Thyroid gland (tissue), 4 donors: Measurements from ENCODE around the gene NBPF6. TPM values are rescaled to one million over a fixed set of nuclear protein-coding genes. Genes with fewer than 3 reads are reported as not detected.
"Not testable (repeated sequence)": the region's sequence is repeated elsewhere in the genome, so short reads cannot be mapped to it uniquely, and the experiment has no call there.

Experiments
- DNase-seq, 2 donors: peaks; one replicate each; pipeline ENCODE4 v3.0.0-alpha.2; 2019
- H3K27ac ChIP-seq, 3 donors: fragments of 200-600 bp; sonication (generic); 1 replicate in 2 of 3; 2 replicates in 1 of 3; pipeline ENCODE4 v1.5.1; 2016 to 2019; ENCODE audit warnings: mild to moderate bottlenecking in 1 of 3, moderate library complexity in 1 of 3
- H3K27me3 ChIP-seq: fragments of 200-600 bp; sonication (generic); one replicate; pipeline ENCODE4 v1.5.1; 2019
- H3K36me3 ChIP-seq, 2 donors: fragments of 200-600 bp; sonication (generic); one replicate each; pipeline ENCODE4 v1.5.1; 2016 to 2019
- H3K4me1 ChIP-seq, 2 donors: fragments of 200-600 bp; sonication (generic); one replicate each; pipeline ENCODE4 v1.5.1; 2017 to 2019
- H3K4me3 ChIP-seq, 3 donors: fragments of 200-600 bp; sonication (generic); replicated peaks in 1 of 3; 1 replicate in 2 of 3; 2 replicates in 1 of 3; pipeline ENCODE4 v1.5.1; 2016; ENCODE audit warnings: mild to moderate bottlenecking in 1 of 3
- H3K9me3 ChIP-seq: fragments of 200-600 bp; sonication (generic); one replicate; pipeline ENCODE4 v1.5.1; 2017
- POLR2A ChIP-seq, 2 donors: fragments of 450-650 bp; IDR thresholded peaks; one replicate each; pipeline ENCODE4 v1.6.1; 2017; ENCODE audit warnings: antibody characterized with exemption in 2 of 2, mild to moderate bottlenecking in 2 of 2, moderate library complexity in 1 of 2
- WGBS, 2 donors: methylation state at CpG; one replicate each; pipeline ENCODE4 v1.1.5; 2017; 5-methylcytosine and 5-hydroxymethylcytosine counted together
- intact Hi-C: fragments of 100-400 bp; cut with DNase I; formaldehyde crosslinking; loops from one replicate; pipeline ENCODE4 v1.15.1; 2023
- total RNA-seq, 4 donors: library from RNA; depleted of rRNA; stranded (reverse); fragments of >200 nt; gene quantifications; one replicate each; pipeline ENCODE4 v1.2.3, GENCODE V29; 2016
- TF ChIP-seq, protein P1 (sequence below), 6 experiments: fragments of 200-600 bp in 3 of 6; fragments of 450-650 bp in 3 of 6; sonication (generic) in 3 of 6; IDR thresholded peaks; one replicate each; pipeline ENCODE4 v1.5.1; 2016 to 2019; ENCODE audit warnings: antibody characterized with exemption in 6 of 6, mild to moderate bottlenecking in 2 of 6, inconsistent platforms in 1 of 6, moderate library complexity in 1 of 6

Gene NBPF6
- total RNA-seq, 4 donors from 2014 or later, result not detected

DNA sequence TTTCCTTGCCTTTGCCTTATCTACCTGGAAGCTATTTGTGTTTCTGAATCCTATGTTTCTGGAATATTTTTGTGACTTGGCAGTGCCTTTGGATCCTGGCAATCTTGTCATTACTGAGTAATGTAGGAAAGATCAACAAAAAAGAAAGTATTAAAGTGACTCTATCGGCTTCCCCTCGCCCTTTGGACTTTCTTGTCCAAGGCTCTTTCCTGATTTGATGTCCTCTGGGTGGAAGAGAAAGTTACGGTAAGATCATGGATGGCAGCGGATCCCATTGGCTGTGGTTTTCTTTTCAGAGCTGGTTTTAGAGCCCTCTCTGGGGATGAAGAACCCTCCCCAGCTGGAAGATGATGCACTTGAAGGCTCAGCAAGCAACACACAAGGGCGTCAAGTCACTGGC is 17.0 kb downstream of the NBPF6 start:
- H3K36me3 ChIP-seq, H3K4me1 ChIP-seq, H3K27me3 ChIP-seq, H3K9me3 ChIP-seq, intact Hi-C loops, H3K27ac ChIP-seq, H3K4me3 ChIP-seq, DNase-seq: not testable (repeated sequence)
- 92% methylated on average over 4 of the region's 5 CpGs; no CpG with 5 or more reads in 1 of the 2 donors for WGBS, 2 donors

DNA sequence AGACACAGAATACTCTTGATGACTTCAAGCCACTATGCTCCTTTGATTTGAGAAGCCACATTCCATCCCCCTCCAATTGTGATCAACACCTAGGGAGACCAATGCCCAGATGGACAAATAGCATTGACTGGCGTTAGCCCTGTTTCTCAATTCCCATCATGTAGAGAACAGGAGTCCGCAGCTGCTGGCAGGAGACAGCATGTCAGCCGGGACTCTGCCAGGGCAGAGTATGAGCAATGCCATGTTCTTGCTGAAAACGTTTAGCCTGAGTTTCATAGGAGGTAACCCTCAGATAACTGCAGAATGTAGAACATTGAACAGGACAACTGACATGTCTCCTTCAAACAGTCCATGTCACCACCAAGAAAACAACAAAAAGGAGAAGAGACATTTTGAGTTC is 20.6 kb downstream of the NBPF6 start:
- H3K36me3 ChIP-seq, H3K4me1 ChIP-seq, DNase-seq, H3K4me3 ChIP-seq, H3K27me3 ChIP-seq, intact Hi-C loops, H3K9me3 ChIP-seq, H3K27ac ChIP-seq: not testable (repeated sequence)
- WGBS, 2 donors, result 78% methylated on average over 4 of the region's 4 CpGs

DNA sequence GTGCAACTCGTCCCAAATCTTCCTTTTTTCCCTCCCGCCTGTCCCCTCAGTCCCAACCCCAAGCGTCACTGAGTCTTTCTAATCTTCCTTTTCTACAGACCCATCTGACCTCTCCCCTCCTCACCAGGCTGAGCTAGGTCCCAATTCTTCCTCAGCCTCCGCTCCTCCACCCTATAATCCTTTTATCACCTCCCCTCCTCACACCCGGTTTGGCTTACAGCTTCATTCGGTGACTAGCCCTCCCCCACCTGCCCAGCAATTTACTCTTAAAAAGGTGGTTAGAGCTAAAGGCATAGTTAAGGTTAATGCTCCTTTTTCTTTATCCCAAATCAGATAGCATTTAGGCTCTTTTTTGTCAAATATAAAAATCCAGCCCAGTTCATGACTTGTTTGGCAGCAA is 24.4 kb downstream of the NBPF6 start:
- H3K9me3 ChIP-seq, H3K4me1 ChIP-seq, H3K27me3 ChIP-seq, H3K36me3 ChIP-seq, H3K27ac ChIP-seq, DNase-seq, H3K4me3 ChIP-seq, intact Hi-C loops: not testable (repeated sequence)
- 71 to 83% methylated on average over 6 of the region's 6 CpGs for WGBS, 2 donors

DNA sequence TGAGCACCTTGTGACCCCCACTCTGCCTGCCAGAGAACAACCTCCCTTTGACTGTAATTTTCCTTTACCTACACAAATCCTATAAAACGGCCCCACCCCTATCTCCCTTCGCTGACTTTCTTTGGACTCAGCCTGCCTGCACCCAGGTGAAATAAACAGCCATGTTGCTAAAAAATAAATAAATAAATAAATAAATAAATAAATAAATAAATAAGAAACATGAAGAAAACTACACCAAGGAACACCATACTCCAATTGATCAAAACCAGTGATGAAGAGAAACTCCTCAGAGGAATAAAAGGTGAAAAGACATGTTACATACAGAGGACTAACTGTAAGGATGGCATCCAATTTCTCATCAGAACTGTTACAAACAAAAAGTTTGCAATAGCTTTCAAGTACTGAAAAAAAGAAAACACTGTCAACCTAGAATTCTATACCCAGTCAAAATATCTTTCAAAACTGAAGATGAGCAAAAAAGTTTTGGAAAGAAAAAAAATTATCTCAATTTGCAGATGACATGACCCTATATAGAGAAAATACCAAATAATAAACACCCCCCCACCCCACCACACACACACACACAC is 28.4 kb downstream of the NBPF6 start:
- Histone ChIP-seq H3K27me3 (no peaks in the 10 kb centered on the region), H3K4me3 (no peak overlapping the region), H3K36me3 (no peaks in the 10 kb centered on the region), H3K4me1 (no peaks in the 10 kb centered on the region), H3K27ac (no peak overlapping the region), H3K9me3 (no peaks in the 10 kb centered on the region)
- WGBS, 2 donors, result 95 to 96% methylated on average over 2 of the region's 2 CpGs
- TF ChIP-seq POLR2A (IDR thresholded peaks at IDR 0.05), result no peak
- TF ChIP-seq, protein P1, sequence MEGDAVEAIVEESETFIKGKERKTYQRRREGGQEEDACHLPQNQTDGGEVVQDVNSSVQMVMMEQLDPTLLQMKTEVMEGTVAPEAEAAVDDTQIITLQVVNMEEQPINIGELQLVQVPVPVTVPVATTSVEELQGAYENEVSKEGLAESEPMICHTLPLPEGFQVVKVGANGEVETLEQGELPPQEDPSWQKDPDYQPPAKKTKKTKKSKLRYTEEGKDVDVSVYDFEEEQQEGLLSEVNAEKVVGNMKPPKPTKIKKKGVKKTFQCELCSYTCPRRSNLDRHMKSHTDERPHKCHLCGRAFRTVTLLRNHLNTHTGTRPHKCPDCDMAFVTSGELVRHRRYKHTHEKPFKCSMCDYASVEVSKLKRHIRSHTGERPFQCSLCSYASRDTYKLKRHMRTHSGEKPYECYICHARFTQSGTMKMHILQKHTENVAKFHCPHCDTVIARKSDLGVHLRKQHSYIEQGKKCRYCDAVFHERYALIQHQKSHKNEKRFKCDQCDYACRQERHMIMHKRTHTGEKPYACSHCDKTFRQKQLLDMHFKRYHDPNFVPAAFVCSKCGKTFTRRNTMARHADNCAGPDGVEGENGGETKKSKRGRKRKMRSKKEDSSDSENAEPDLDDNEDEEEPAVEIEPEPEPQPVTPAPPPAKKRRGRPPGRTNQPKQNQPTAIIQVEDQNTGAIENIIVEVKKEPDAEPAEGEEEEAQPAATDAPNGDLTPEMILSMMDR (IDR thresholded peaks at IDR 0.05), result no peak
- intact Hi-C loops, result no loop called here
- DNase-seq, result no peak

DNA sequence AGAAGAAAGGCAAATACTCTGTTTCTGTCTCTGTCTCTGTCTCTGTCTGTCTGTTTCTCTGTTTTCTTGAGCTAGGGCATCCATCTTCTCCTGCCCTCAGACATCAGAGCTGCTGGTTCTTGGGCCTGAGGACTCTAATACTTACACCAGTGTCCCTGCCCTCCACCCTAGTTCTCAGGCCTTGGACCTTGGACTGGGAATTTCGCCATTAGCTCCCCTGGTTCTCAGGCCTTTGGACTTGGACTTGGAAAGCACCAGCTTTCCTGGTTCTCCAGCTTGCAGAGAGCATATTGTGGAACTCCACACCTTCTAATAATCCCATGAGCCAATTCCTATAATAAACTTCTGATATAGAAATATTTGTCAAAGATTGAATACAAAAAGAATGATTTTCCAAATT is 32.6 kb downstream of the NBPF6 start:
- DNase-seq, result no peak
- WGBS, 2 donors, result 76 to 94% methylated on average over 1 of the region's 1 CpG

DNA sequence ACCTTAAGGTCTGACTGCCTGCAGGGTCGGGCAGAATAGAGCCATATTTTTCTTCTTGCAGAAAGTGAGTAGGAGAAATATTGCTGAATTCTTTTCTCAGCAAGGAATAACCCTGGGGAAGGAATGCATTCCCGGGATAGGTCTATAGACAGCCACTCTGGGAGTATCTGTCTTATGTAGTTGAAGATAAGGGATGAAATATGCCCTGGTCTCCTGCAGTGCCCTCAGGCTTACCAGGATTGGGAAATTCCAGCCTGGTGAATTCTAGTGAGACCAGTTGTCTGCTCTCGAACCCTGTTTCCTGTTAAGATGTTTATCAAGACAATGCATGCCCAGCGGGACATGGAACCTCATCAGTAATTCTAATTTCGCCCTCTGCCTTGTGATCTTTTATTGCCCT is 35.8 kb downstream of the NBPF6 start:
- H3K36me3 ChIP-seq, H3K4me3 ChIP-seq, H3K4me1 ChIP-seq, H3K27me3 ChIP-seq, H3K27ac ChIP-seq, DNase-seq, H3K9me3 ChIP-seq, intact Hi-C loops: not testable (repeated sequence)
- 83 to 88% methylated on average over 5 of the region's 5 CpGs for WGBS, 2 donors

More for the DNA sequence above, 32.6 kb downstream of the NBPF6 start:
- Histone ChIP-seq H3K27me3 (no peaks in the 10 kb centered on the region), H3K4me1 (no peaks in the 10 kb centered on the region), H3K4me3 (no peak overlapping the region), H3K9me3 (no peaks in the 10 kb centered on the region), H3K27ac (no peak overlapping the region), H3K36me3 (no peaks in the 10 kb centered on the region)
- TF ChIP-seq, protein P1 (IDR thresholded peaks at IDR 0.05), result no peak
- TF ChIP-seq POLR2A (IDR thresholded peaks at IDR 0.05), result no peak
- intact Hi-C loops, result no loop called here

DNA sequence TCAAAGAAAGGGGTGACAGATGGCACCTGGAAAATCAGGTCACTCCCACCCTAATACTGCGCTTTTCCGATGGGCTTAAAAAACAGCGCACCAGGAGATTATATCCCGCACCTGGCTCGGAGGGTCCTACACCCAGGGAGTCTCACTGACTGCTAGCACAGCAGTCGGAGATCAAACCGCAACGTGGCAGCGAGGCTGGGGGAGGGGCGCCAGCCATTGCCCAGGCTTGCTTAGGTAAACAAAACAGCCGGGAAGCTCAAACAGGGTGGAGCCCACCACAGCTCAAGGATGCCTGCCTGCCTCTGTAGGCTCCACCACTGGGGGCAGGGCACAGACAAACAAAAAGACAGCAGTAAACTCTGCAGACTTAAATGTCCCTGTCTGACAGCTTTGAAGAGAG is 36.6 kb downstream of the NBPF6 start:
- DNase-seq, intact Hi-C loops: not testable (repeated sequence)
- WGBS, 2 donors, result 92 to 94% methylated on average over 11 of the region's 11 CpGs

DNA sequence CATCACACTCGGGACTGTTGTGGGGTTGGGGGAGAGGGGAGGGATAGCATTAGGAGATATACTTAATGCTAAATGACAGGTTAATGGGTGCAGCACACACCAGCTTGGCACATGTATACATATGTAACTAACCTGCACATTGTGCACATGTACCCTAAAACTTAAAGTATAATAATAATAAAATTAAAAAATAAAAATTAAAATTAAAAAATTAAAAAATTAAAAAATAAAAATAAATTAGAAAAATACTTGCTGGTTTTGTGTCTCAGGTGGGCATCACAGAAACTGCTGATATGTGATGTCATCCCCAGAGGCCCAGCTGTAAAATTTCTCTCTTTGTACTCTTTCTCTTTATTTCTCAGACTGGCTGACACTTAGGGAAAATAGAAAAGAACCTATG is 44.9 kb downstream of the NBPF6 start:
- H3K36me3 ChIP-seq, intact Hi-C loops, H3K27ac ChIP-seq, H3K27me3 ChIP-seq, DNase-seq, H3K4me3 ChIP-seq, H3K9me3 ChIP-seq, H3K4me1 ChIP-seq: not testable (repeated sequence)
- WGBS, 2 donors, result 96 to 100% methylated on average over 1 of the region's 1 CpG

More for the DNA sequence above, 36.6 kb downstream of the NBPF6 start:
- not testable (repeated sequence) for H3K27me3 ChIP-seq, H3K9me3 ChIP-seq, H3K4me1 ChIP-seq, H3K27ac ChIP-seq, H3K4me3 ChIP-seq, H3K36me3 ChIP-seq

DNA sequence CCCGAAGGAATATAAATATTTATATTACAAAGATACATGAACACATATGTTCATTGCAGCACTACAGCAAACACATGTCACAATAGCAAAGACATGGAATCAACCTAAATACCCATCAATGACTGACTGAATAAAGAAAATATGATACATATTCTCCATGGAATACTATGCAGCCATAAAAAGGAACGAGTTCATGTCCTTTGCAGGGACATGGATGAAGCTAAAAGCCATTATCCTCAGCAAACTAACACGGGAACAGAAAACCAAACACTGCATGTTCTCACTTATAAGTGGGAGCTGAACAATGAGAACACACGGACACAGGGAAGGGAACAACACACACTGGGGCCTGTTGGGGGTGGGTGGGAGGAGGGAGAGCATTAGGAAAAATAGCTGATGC is 46.7 kb downstream of the NBPF6 start:
- intact Hi-C loops, H3K27ac ChIP-seq, H3K4me1 ChIP-seq, DNase-seq, H3K4me3 ChIP-seq, H3K36me3 ChIP-seq, H3K9me3 ChIP-seq, H3K27me3 ChIP-seq: not testable (repeated sequence)
- 86 to 88% methylated on average over 4 of the region's 4 CpGs for WGBS, 2 donors
